Testis (tissue), 3 donors: ENCODE results near the gene SLAMF9. TPM values are rescaled to one million over a fixed set of nuclear protein-coding genes. Genes with fewer than 3 reads are reported as not detected.
A peak's percentile ranks its signal among the peaks of the same experiment; 100 is the strongest.

Experiments
- DNase-seq: peaks from one replicate; pipeline ENCODE4 v3.0.0-alpha.2; 2019
- H3K27ac ChIP-seq, 2 donors: fragments of 200-600 bp; sonication (generic); one replicate each; pipeline ENCODE4 v1.5.1; 2019
- H3K27me3 ChIP-seq: fragments of 200-600 bp; sonication (generic); one replicate; pipeline ENCODE4 v1.5.1; 2019
- H3K36me3 ChIP-seq: fragments of 200-600 bp; sonication (generic); one replicate; pipeline ENCODE4 v1.5.1; 2017; ENCODE audit warnings: low read depth; ENCODE audit errors: missing control alignments
- H3K4me1 ChIP-seq: fragments of 200-600 bp; sonication (generic); one replicate; pipeline ENCODE4 v1.5.1; 2019
- H3K4me3 ChIP-seq, 2 donors: fragments of 200-600 bp; sonication (generic); one replicate each; pipeline ENCODE4 v1.5.1; 2017 to 2019
- H3K9me3 ChIP-seq: fragments of 200-600 bp; sonication (generic); one replicate; pipeline ENCODE4 v1.5.1; 2017
- POLR2A ChIP-seq: fragments of 450-650 bp; IDR thresholded peaks from one replicate; pipeline ENCODE4 v1.6.1; 2017; ENCODE audit warnings: antibody characterized with exemption, mild to moderate bottlenecking, moderate library complexity
- WGBS, 2 donors: methylation state at CpG; one replicate each; pipeline ENCODE4 v1.1.5; 2018; 5-methylcytosine and 5-hydroxymethylcytosine counted together
- intact Hi-C: fragments of 100-400 bp; cut with DNase I; formaldehyde crosslinking; loops from one replicate; pipeline ENCODE4 v1.15.1; 2023; ENCODE audit warnings: low total_unique reads
- polyA plus RNA-seq: library from polyadenylated mRNA; stranded (reverse); fragments of 350-450 nt; fragmentation: Illumina TruSeq; extraction: RNeasy Lipid Tissue Mini Kit (QIAGEN cat#74804); gene quantifications from one replicate; pipeline ENCODE4 v1.2.3, GENCODE V29; 2014; ENCODE audit warnings: low read depth, low replicate concordance; ENCODE audit not compliant: insufficient read depth
- total RNA-seq, 2 donors: library from RNA; depleted of rRNA; stranded (reverse); fragments of >200 nt; gene quantifications; one replicate each; pipeline ENCODE4 v1.2.3, GENCODE V29; 2016
- TF ChIP-seq, protein P1 (sequence below), 3 experiments: fragments of 450-650 bp in 2 of 3; fragments of 200-600 bp in 1 of 3; sonication (generic) in 1 of 3; IDR thresholded peaks; one replicate each; pipeline ENCODE4 v1.5.1; 2016 to 2019; ENCODE audit warnings: antibody characterized with exemption in 3 of 3, mild to moderate bottlenecking in 2 of 3, moderate library complexity in 1 of 3

SLAMF9 gene
- total and polyA plus RNA-seq, 3 donors from 2014 or later: 0.74 to 2.0 TPM; not detected in 1

DNA sequence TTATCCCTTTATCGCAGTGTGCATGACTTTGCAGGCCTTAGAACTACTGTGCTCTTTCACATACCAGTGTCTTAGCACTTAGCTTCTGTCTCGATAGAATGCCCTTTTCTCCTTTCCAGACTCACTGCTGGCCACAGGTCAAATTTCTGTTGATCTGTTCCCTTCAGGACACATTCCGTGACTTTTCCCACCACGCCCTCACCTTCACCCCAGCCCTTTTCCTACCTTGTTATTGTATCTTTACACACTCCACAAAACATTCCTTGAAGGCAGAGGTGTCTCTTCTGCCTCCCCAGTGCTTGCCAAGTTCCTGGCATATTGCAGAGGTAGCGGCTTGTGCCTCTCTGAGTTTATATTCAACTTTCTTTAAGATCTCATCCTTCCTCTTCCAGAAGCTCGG is 4.9 kb downstream of the SLAMF9 start:
- Histone ChIP-seq H3K36me3 (no peaks in the 10 kb centered on the region), H3K27me3 (no peaks in the 10 kb centered on the region), H3K4me3 (no peak overlapping the region), H3K9me3 (no peaks in the 10 kb centered on the region), H3K27ac (no peak overlapping the region), H3K4me1 (peaks cover 12% of the 10 kb centered on the region)
- no peak for DNase-seq
- intact Hi-C loops: no loop called here
- TF ChIP-seq, protein P1, sequence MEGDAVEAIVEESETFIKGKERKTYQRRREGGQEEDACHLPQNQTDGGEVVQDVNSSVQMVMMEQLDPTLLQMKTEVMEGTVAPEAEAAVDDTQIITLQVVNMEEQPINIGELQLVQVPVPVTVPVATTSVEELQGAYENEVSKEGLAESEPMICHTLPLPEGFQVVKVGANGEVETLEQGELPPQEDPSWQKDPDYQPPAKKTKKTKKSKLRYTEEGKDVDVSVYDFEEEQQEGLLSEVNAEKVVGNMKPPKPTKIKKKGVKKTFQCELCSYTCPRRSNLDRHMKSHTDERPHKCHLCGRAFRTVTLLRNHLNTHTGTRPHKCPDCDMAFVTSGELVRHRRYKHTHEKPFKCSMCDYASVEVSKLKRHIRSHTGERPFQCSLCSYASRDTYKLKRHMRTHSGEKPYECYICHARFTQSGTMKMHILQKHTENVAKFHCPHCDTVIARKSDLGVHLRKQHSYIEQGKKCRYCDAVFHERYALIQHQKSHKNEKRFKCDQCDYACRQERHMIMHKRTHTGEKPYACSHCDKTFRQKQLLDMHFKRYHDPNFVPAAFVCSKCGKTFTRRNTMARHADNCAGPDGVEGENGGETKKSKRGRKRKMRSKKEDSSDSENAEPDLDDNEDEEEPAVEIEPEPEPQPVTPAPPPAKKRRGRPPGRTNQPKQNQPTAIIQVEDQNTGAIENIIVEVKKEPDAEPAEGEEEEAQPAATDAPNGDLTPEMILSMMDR (IDR thresholded peaks at IDR 0.05): no peak
- no peak for TF ChIP-seq POLR2A
- 79 to 82% methylated on average over 6 of the region's 6 CpGs for WGBS, 2 donors

GRCh38 chr1:159947942-159948341 is 6.1 kb downstream of the SLAMF9 start:
- Histone ChIP-seq H3K4me3 (no peak overlapping the region), H3K36me3 (no peaks in the 10 kb centered on the region), H3K27ac (no peak overlapping the region), H3K4me1 (peaks cover 12% of the 10 kb centered on the region), H3K27me3 (no peaks in the 10 kb centered on the region), H3K9me3 (no peaks in the 10 kb centered on the region)
- no peak for DNase-seq
- TF ChIP-seq POLR2A: no peak
- TF ChIP-seq, protein P1 (IDR thresholded peaks at IDR 0.05): no peak
- WGBS, 2 donors: 48 to 69% methylated on average over 1 of the region's 1 CpG
- intact Hi-C loops: no loop called here

DNA sequence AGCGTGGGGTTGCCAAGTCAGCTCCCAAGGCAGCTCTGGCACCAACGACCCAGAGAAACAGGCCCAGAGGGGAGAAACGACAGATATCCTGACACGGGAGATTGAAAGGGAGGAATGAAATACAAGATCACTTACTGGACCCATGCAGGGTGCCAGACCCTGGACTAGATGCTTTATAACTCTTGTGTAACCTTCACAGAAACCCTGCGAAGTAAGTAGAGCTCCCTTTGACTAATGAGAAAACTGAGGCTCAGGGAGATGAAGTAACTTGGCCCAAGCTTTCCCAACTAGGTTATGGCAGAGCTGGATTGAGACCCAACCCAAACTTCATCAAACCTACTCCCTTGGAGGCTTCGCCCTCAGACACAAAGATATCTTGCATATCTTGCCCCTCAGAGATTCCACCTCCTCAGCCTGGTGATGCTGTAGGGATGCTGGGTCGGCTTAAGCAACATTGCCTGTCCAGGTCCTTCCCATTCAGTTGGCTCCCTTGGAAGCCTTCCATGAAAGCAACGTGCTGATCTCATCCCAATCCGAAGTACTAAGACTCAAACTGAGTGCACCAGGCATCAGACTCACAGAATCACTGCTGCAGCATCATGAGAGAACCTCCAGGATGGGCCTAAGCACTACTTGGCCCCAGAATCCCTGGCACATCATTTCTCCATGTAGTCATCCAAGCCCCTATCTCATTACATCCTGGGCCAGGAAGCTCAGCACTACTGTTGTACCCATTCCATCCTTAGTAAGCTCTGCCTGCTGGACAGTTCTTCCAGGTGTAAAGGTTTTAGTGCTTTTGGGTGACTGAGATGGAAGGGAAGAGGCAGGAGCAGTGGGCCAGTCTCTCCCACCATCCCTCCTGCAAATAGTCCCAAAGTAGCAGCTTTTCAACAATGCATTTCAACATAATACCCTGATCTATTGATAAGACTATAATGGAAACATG is 7.5 kb downstream of the SLAMF9 start:
- no peak for TF ChIP-seq POLR2A
- TF ChIP-seq, protein P1 (IDR thresholded peaks at IDR 0.05): no peak
- intact Hi-C loops: no loop called here
- H3K4me1 ChIP-seq: peaks cover 12% of the 10 kb centered on the region
- no peak overlapping the region for H3K27ac ChIP-seq
- no peaks in the 10 kb centered on the region for H3K9me3 ChIP-seq
- WGBS, 2 donors: 34 to 40% methylated on average over 7 to 9 of the region's 9 CpGs
- peak overlapping the region in 1 of 2 donors; percentile 56 for H3K4me3 ChIP-seq
- no peaks in the 10 kb centered on the region for H3K36me3 ChIP-seq
- no peak for DNase-seq
- H3K27me3 ChIP-seq: no peaks in the 10 kb centered on the region

- intact Hi-C loops: no loop called here
- TF ChIP-seq, protein P1 (IDR thresholded peaks at IDR 0.05): peak; percentile 12 to 53 (median 35)
- TF ChIP-seq POLR2A: no peak
- Histone ChIP-seq H3K9me3 (no peaks in the 10 kb centered on the region), H3K4me3 (peak within 1 kb of the TSS; percentile 16 to 56), H3K27ac (no peak within 1 kb of the TSS), H3K4me1 (peaks cover 12% of the 10 kb centered on the region), H3K27me3 (no peaks in the 10 kb centered on the region), H3K36me3 (no peaks in the 10 kb centered on the region)
- DNase-seq: peak; percentile 89
- 2 to 4% methylated on average over 20 to 35 of the region's 58 CpGs for WGBS, 2 donors
Observed at GRCh38 chr1:159945483-159946241, 8.4 kb downstream of the SLAMF9 start, which contains the start of gene IGSF9. Gene IGSF9 (minus strand): TSS chr1:159945613. CDS start chr1:159943454, 2,159 bp downstream.
